ENCODE data around the gene BRAT1.

The BRAT1 gene

DNA sequence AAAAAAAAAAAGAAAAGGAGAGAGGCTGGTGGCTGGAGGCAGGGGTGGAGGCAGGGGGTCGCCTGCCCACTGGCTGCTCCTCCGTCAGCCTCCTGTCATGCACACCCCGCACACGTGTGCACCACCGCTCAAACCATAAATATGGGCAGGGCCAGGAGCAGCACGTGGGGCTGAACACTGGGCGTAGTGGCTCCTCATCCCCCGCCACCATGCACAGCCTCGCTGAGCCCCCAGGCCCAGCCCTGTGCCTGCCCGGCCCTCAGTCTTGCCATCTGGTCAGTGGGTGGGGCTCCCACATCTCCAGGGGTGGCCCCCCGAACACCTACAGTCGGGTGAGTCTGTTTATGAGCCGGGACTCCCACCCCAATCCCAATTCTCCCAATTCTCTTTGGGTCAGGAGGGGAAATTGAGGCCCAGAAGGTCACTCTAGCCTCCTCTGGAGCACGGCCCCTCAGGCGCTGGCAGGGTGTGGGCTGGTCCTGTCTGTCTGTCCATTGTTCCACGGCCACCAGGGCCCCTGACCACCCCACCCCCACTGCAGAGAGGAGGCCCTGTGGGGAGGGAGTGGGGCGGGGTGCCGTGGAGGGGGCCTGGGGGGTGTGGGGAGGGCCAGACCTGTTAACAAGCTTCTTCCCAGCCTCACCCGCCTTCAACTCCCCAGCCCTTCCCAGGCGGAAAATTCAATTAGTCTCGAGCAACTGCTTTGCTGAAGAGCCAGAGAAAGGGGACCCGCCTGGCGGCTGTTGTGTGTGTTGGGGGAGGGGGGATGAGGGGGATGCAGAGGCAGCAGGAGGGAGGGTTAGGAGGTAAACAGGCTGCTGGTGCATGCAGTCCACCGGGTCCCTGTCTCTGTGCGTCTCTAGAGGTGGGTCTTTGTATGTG, 59.7 kb downstream of the BRAT1 start:
- DNase-seq (ENCODE audit: low read depth, low spot score): no peak

DNA sequence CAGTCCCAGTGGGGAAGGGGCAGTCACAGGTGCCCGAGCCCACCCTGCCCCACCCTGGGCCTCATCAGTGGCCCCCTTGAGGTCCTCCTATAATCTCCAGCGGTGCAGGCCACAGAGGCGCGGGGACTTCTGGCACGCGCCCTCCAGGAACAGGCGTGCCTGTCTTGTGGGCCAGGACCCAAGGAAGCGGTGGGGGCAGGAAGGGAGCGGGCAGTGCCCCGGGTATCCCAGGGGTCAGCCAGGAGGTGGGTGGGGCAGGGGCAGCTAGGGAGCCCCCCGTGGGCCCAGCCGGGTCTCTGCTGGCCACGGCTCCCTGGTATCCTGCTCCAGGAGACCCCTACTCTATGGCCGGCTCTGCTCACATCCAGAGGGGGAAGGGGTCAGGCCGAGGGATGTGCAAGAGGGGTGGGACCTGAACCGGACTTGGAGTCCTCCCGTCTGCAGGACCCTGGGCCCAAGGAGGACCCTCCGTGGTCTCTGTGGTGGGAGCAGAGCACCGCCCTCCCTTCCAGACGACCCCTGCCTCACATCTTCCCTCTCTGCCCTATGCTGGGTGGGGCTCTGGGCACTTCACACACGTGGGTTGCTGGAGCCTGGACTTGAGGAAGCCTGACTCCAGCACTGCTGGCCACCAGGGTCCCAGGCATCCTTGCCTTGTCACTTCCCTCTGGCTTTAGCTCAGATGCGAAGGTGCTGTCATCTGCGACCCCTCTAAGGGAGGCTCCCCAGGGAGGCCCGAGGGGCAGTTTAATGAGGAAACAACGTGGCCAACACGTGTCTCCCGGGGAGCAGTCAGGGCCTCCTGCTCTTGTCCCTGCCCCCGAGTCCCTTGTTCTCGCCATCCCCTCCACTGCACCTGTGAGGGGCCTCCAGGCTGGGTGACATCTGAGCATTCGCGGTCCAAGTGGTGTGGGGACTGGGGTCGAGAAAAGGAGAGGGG, 60.9 kb downstream of the BRAT1 start:
- no peak for DNase-seq (ENCODE audit: low read depth, low spot score)

DNA sequence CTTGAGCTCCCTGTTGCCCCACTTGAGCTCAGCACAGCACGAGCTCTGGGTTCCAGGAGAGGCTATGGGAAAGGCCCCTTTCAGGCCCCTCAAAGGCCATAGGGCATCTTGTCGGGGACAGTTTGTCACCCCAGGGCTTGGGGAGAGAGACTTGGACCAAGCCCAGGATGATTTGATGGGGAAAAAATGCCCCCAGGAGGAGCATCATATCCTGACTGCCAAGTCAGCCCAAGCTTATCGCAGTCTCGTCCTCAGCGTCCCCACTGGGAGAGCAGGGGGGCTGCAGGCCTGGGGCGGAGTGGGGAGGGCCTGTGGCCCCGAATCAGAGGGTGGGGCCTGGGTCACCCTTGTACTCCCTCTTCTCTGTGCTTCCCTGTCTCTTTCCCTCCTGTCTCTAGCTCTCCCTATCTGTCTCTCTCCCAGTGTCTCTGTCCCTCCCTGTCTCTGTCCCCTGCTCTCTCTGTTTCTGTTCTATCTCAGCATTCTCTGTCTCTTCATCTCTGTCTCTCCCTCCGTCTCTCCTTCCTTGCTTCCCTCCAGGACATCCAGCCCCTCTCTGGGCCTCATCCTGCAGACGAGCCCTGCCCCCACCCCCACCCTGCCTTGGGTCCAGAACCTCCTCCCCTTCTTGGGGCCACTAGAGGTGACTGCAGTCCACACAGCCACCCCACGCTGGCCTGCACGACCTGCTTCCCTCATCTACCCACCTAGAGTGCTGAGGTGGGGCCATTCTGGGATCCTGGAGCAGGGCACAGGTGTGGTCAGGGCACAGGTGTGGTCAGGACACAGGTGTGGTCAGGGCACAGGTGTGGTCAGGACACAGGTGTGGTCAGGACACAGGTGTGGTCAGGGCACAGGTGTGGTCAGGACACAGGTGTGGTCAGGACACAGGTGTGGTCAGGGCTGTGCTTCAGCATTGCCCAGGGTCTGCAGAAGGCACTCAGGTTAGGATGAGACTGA, 61.8 kb downstream of the BRAT1 start:
- no peak for DNase-seq (ENCODE audit: low read depth, low spot score)

DNA sequence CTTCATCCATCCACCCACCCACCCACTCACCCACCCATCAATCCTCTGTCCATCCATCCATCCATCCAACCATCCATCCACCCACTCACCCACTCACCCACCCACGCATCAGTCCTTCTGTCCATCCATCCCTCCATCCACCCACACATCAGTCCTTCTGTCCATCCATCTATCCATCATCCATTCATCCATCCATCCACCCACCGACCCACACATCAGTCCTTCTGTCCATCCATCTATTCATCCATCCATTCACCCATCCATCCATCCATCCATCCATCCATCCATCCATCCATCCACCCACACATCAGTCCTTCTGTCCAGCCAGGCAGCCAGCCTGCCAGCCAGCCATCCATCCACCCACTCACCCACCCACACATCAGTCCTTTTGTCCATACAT, 63.3 kb downstream of the BRAT1 start:
- DNase-seq (ENCODE audit: low read depth, low spot score): no peak

DNA sequence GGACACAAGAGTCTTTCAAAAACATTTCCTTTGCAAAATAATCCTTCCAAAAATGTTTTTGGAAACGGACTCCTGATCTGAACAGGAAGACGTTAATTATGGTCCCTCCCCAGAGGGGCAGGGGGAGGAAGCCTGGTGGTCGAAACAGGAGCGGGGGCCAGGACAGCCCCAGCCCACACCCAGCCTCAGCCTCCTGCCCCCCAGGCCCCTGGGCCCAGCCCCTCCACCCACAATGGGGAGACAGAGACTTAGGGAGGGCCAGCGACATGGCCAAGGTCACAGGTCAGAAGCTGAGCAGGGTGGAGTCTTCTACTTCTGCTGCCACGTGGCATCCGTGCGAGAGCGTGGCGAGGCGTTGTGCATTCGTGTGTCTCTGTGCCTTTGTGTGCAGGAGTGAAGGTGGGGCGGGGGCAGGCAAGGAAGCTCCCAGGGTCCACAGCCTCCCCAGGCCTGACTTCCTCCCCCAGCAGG, 65.1 kb downstream of the BRAT1 start:
- DNase-seq (ENCODE audit: low read depth, low spot score): no peak

DNA sequence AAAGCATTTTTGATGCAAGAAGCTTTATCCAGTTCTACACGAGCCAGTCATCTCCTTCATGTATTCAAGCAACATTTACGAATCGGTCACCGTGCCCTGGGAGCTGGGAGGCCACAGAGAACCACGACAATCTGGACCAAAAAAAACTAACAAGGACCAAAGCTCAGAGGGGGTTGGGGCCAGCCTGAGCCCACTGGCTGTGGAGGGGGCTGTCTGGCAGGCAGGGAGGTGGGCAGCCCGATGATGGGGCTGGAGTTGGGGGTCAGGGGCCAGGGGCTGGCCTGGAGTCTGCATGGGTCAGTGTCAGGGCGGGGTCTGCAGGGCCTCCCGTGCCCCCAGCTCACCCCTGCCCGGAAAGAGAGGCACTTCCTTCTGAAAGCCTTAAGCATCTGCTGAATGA, 66.6 kb downstream of the BRAT1 start:
- no peak for DNase-seq (ENCODE audit: low read depth, low spot score)

DNA sequence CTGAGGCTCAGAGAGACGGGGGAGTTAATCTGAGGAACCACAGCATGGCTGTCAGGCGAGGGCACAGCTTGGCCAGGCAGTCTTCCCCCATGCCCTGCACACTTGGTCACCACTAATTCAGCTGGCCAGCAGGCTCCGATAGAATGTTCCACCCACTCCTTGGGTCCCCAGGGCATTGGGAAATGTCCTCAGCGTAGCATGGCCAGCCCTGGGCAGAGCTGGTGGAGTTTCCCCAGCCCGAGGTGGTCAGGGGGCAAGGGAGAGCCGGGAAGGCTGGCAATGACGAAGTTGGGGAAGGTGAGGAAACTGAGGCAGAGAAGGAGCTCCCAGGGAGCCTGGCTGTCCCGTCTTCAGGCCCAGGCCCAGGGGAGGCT, 67.1 kb downstream of the BRAT1 start:
- DNase-seq (ENCODE audit: low read depth, low spot score): no peak
